T-helper 9 cell (primary cell): Measurements from ENCODE around the gene EXOC7.

Source experiments
- DNase-seq: peaks from one replicate; pipeline ENCODE4 v3.0.0-alpha.2; 2020

EXOC7 gene

GRCh38 chr17:76039121-76039520 lies 64.5 kb downstream of the EXOC7 start:
- no peak for DNase-seq

- DNase-seq, result no peak
These were observed 65.5 kb downstream of the EXOC7 start for GRCh38 chr17:76038050-76038449.

GRCh38 chr17:76036497-76037261 lies 66.9 kb downstream of the EXOC7 start:
- no peak for DNase-seq

- DNase-seq, result no peak
These were observed 68.9 kb downstream of the EXOC7 start for GRCh38 chr17:76034428-76035350.

GRCh38 chr17:76033139-76033538 lies 70.4 kb downstream of the EXOC7 start:
- no peak for DNase-seq

- no peak for DNase-seq
These were observed 70.8 kb downstream of the EXOC7 start for GRCh38 chr17:76032780-76033108.

GRCh38 chr17:76032073-76032779 lies 71.4 kb downstream of the EXOC7 start:
- no peak for DNase-seq
